ENCODE measurements around the gene CDK10. TPM values are rescaled to one million over a fixed set of nuclear protein-coding genes. Genes with fewer than 3 reads are reported as not detected.

Gene CDK10
- total RNA-seq, 4 donors from 2014 or later: 20.8 to 45.1 (median 25.7) TPM

DNA sequence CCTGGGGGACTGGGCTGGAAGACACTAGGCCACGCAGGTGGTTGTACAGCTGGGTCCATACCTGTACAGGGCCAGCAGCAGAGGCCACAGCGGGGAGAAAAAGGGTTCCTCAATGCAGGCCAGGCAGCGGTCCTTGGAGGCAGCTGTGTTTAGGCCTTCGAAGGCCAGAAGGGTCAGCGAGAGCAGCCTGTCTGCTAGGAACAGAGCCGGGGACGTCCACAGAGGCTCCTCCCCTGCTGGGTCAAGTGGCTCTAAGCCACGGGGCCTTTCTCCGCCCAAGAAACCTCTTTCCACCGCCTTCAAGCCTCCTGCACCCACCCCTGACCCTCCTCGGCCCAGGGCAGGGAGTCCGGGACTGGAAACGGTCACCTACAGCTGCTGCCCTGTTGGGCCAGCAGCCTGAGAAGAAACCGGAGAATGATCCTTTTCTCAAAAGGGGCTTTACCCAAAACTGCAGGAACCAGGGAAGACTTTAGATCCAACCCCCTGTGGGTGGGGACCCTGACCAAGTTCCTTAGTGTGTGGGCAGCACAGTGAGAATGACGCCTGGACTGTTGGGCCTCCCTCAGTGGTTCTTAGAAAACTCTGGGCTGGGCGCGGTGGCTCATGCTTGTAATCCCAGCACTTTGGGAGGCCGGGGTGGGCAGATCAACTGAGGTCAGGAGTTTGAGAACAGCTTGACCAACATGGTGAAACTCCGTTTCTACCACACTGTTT is 23.4 kb downstream of the CDK10 start:
- Histone ChIP-seq H3K4me3 (no peak overlapping the region), H3K36me3 (peaks cover 0 to 7% (median 2%) of the 10 kb centered on the region in 4 donors), H3K27me3 (peaks cover 0 to 18% (median 3%) of the 10 kb centered on the region in 4 donors), H3K4me1 (peaks cover 0 to 28% (median 22%) of the 10 kb centered on the region in 4 donors), H3K9me3 (no peaks in the 10 kb centered on the region), H3K27ac (replicated peaks in 1 of 4) (no peak overlapping the region)
- intact Hi-C loops (cut with DNase I): loop anchor here (10.0 kb wide), 1 partner anchor 155 kb away; no protein-coding TSS in a partner anchor
- 83% methylated on average over 19 of the region's 19 CpGs for WGBS
- no peak for DNase-seq (ENCODE audit: extremely low spot score)
- TF ChIP-seq POLR2A (IDR thresholded peaks at IDR 0.05; ENCODE audit: low read depth): no peak
- TF ChIP-seq POLR2AphosphoS5 (IDR thresholded peaks at IDR 0.05): no peak
- no peak for TF ChIP-seq EP300 (IDR thresholded peaks at IDR 0.05)
- TF ChIP-seq, protein P1, sequence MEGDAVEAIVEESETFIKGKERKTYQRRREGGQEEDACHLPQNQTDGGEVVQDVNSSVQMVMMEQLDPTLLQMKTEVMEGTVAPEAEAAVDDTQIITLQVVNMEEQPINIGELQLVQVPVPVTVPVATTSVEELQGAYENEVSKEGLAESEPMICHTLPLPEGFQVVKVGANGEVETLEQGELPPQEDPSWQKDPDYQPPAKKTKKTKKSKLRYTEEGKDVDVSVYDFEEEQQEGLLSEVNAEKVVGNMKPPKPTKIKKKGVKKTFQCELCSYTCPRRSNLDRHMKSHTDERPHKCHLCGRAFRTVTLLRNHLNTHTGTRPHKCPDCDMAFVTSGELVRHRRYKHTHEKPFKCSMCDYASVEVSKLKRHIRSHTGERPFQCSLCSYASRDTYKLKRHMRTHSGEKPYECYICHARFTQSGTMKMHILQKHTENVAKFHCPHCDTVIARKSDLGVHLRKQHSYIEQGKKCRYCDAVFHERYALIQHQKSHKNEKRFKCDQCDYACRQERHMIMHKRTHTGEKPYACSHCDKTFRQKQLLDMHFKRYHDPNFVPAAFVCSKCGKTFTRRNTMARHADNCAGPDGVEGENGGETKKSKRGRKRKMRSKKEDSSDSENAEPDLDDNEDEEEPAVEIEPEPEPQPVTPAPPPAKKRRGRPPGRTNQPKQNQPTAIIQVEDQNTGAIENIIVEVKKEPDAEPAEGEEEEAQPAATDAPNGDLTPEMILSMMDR (IDR thresholded peaks at IDR 0.05): no peak

DNA sequence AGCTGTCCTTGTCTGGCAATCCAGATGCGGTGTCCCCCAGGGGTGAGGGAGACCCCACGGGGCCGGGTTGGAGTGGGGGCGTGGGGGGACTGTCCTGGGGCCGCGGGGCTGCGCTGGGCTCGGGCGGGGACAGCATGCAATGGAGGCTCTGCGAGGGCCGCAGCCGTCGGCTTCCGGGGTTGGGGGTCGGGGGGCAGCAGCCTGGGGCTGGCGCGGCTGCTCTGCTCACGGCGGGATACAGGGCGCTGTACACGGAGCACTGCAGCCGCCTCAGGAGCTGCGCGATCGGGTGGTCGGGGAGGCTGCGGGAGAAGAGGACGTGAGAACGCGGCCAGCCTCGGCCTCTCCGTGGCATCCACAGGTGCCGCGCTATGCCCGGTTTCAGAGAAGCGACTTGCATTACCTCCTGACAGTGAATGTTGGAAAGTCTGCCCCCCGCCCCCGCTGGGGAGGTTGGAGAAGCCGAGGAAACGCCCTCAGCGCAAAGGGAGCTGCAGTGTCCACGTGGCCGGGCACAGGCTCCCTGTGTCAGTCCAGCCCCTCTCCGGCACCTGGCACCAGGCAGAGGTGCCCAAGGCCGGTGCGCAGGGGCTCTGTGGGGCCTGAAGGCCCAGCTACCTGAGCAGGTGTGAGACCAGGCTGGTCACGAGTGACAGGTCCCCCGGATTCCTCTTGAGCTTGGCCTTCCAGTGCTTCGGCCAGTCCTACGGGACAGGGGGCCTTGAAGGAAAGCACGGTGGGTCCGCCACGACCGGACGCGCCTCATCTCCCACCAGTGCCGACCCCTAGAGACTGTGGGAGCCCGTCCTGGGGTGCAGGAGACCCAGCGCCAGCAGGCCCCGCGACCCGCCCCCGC is 24.4 kb downstream of the CDK10 start:
- H3K4me3 ChIP-seq: no peak overlapping the region
- no peaks in the 10 kb centered on the region for H3K9me3 ChIP-seq
- H3K27me3 ChIP-seq: peaks cover 0 to 18% (median 3%) of the 10 kb centered on the region in 4 donors
- intact Hi-C loops (cut with DNase I): no loop called here
- no peak overlapping the region for H3K27ac ChIP-seq (replicated peaks in 1 of 4)
- peaks cover 0 to 10% (median 4%) of the 10 kb centered on the region in 4 donors for H3K36me3 ChIP-seq
- TF ChIP-seq, protein P1 (IDR thresholded peaks at IDR 0.05): no peak
- no peak for TF ChIP-seq POLR2AphosphoS5 (IDR thresholded peaks at IDR 0.05)
- TF ChIP-seq EP300 (IDR thresholded peaks at IDR 0.05): no peak
- TF ChIP-seq POLR2A (IDR thresholded peaks at IDR 0.05; ENCODE audit: low read depth): no peak
- peaks cover 0 to 22% (median 17%) of the 10 kb centered on the region in 4 donors for H3K4me1 ChIP-seq
- DNase-seq (ENCODE audit: extremely low spot score): no peak
- WGBS: 79% methylated on average over 31 of the region's 63 CpGs

DNA sequence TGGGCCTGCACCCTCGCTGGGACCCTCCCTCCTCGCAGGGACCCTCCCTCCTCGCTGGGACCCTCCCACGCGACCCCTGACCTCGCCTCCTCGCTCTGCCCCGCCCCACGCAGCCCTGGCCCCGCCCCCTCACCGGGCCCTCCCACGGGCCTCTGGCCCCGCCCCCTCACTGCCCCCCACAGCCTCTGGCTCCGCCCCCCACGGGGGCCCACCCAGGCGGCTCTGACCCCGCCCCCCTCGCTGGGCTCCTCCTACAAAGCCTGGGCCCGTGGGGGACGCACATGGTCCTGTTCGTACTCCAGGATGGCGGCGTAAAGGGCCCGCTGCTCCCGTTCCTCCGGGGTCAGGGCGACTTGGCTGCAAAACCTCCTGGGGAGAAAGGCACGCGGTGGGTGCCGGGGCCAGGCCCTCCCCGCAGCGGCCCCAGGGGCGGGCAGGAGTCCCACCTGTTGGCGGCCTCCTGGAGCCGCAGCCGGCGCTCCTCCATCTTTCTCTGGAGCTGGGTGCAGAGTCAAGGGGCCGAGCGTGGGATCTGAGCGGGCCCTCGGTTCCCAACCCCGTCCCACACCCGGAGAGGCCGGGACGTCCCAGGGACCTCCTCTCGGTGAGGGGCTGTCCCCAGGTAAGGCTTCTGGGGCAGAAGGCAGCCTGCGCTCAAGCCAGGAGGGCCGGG is 25.2 kb downstream of the CDK10 start:
- TF ChIP-seq, protein P1 (IDR thresholded peaks at IDR 0.05): no peak
- TF ChIP-seq POLR2A (IDR thresholded peaks at IDR 0.05; ENCODE audit: low read depth): no peak
- no peak for TF ChIP-seq EP300 (IDR thresholded peaks at IDR 0.05)
- TF ChIP-seq POLR2AphosphoS5 (IDR thresholded peaks at IDR 0.05): no peak
- peaks cover 0 to 17% (median 13%) of the 10 kb centered on the region in 4 donors for H3K4me1 ChIP-seq
- peak overlapping the region; percentile 15 to 41 (median 22) for H3K4me3 ChIP-seq
- peaks cover 0 to 18% (median 3%) of the 10 kb centered on the region in 4 donors for H3K27me3 ChIP-seq
- H3K27ac ChIP-seq (replicated peaks in 1 of 4): no peak overlapping the region
- no peak for DNase-seq (ENCODE audit: extremely low spot score)
- 6% methylated on average over 25 of the region's 48 CpGs for WGBS
- H3K9me3 ChIP-seq: no peaks in the 10 kb centered on the region
- intact Hi-C loops (cut with DNase I): no loop called here
- H3K36me3 ChIP-seq: peaks cover 0 to 16% (median 6%) of the 10 kb centered on the region in 4 donors

DNA sequence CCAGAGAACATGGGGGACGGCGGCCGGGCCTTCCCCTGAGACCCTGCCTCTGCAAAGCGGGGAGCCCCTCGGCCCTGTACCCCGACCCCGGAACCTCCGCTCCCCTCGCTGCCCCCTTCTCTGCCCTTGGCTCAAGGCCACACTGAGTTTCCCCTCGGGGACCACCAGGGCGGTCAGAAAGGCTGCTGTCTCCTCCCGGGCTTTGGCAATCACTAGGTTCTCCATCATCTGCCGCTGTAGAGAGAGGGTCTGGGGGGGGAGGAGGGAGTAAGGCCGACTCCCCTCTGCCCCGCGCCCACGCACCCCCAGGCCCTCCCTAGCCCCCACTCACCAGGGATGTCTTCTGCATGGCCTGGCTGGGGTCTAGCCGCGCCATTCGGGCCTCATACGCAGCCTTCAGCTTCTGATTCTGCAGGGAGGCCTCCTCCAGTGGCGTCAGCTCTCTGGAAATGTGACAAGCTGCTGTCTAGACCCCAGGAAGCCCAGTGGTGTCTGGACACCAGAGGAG is 25.8 kb downstream of the CDK10 start:
- no peaks in the 10 kb centered on the region for H3K9me3 ChIP-seq
- H3K27ac ChIP-seq (replicated peaks in 1 of 4): no peak overlapping the region
- no CpG with 5 or more reads among the region's 22 CpGs for WGBS
- H3K36me3 ChIP-seq: peaks cover 0 to 16% (median 5%) of the 10 kb centered on the region in 4 donors
- peaks cover 0 to 18% (median 3%) of the 10 kb centered on the region in 4 donors for H3K27me3 ChIP-seq
- intact Hi-C loops (cut with DNase I): no loop called here
- TF ChIP-seq POLR2AphosphoS5 (IDR thresholded peaks at IDR 0.05): no peak
- TF ChIP-seq EP300 (IDR thresholded peaks at IDR 0.05): no peak
- no peak for TF ChIP-seq POLR2A (IDR thresholded peaks at IDR 0.05; ENCODE audit: low read depth)
- TF ChIP-seq, protein P1 (IDR thresholded peaks at IDR 0.05): no peak
- peaks cover 0 to 17% (median 13%) of the 10 kb centered on the region in 4 donors for H3K4me1 ChIP-seq
- DNase-seq (ENCODE audit: extremely low spot score): no peak
- H3K4me3 ChIP-seq: peak overlapping the region in 3 of 4 donors; percentile 18 to 41 (median 27)

Measured in esophagus muscularis mucosa (tissue), 4 donors.